Breast epithelium (tissue), 3 donors: ENCODE results near the gene KCNK15.

Source experiments
- POLR2A ChIP-seq: fragments of 450-650 bp; IDR thresholded peaks from one replicate; pipeline ENCODE4 v1.6.1; 2016; ENCODE audit warnings: antibody characterized with exemption, mild to moderate bottlenecking, moderate library complexity
- POLR2AphosphoS5 ChIP-seq, 3 donors: sonication (generic); formaldehyde crosslinking; IDR thresholded peaks; one replicate each; pipeline ENCODE4 v1.6.1; 2017; ENCODE audit warnings: antibody characterized with exemption in 3 of 3
- TF ChIP-seq, protein P1 (sequence below), 3 donors: fragments of 450-650 bp; IDR thresholded peaks; one replicate each; pipeline ENCODE4 v1.5.1; 2016 to 2017; ENCODE audit warnings: antibody characterized with exemption in 3 of 3, mild to moderate bottlenecking in 3 of 3, moderate library complexity in 3 of 3

- TF ChIP-seq, protein P1, sequence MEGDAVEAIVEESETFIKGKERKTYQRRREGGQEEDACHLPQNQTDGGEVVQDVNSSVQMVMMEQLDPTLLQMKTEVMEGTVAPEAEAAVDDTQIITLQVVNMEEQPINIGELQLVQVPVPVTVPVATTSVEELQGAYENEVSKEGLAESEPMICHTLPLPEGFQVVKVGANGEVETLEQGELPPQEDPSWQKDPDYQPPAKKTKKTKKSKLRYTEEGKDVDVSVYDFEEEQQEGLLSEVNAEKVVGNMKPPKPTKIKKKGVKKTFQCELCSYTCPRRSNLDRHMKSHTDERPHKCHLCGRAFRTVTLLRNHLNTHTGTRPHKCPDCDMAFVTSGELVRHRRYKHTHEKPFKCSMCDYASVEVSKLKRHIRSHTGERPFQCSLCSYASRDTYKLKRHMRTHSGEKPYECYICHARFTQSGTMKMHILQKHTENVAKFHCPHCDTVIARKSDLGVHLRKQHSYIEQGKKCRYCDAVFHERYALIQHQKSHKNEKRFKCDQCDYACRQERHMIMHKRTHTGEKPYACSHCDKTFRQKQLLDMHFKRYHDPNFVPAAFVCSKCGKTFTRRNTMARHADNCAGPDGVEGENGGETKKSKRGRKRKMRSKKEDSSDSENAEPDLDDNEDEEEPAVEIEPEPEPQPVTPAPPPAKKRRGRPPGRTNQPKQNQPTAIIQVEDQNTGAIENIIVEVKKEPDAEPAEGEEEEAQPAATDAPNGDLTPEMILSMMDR (IDR thresholded peaks at IDR 0.05), result no peak
- TF ChIP-seq POLR2A (no peak), POLR2AphosphoS5 (IDR thresholded peaks at IDR 0.05) (no peak)
Measured at GRCh38 chr20:44781791-44782190, 36.1 kb downstream of the KCNK15 start.
